Measurements from ENCODE around the gene CYP26A1.

The CYP26A1 gene

GRCh38 chr10:93126483-93127052 lies 52.9 kb downstream of the CYP26A1 start:
- H3K36me3 ChIP-seq (ENCODE audit: insufficient read depth, insufficient read length, low read length) = no peaks in the 10 kb centered on the region
- H3K9me3 ChIP-seq (ENCODE audit: insufficient read depth, low read length) = peaks cover 23% of the 10 kb centered on the region
- H3K27me3 ChIP-seq (ENCODE audit: insufficient read depth, insufficient read length) = no peaks in the 10 kb centered on the region
- DNase-seq (ENCODE audit: low read depth, low spot score) = peak; percentile 39
- no peaks in the 10 kb centered on the region for H3K4me1 ChIP-seq (ENCODE audit: insufficient read depth, insufficient read length)
- no peak overlapping the region for H3K4me3 ChIP-seq (ENCODE audit: insufficient read length, low read depth)
- no peak overlapping the region for H3K9ac ChIP-seq (ENCODE audit: insufficient read length, low read depth)
- TF ChIP-seq ZNF274 (IDR thresholded peaks at IDR 0.05; ENCODE audit: low read depth, low read length) (no peak), SUZ12 (IDR thresholded peaks at IDR 0.05; ENCODE audit: extremely low read depth, insufficient read depth, insufficient read length) (no peak), YY1 (IDR thresholded peaks at IDR 0.05; ENCODE audit: insufficient read depth, insufficient read length) (no peak)
